Calu3 (cell line): ENCODE data around the gene SP2. TPM values are rescaled to one million over a fixed set of nuclear protein-coding genes. Genes with fewer than 3 reads are reported as not detected.

ENCODE experiments used
- BruUV-seq: library from RNA; stranded (reverse); fragments of 400-500 nt; replicated peaks from 2 replicates; lab custom pipeline; 2021; lab: Mats Ljungman, UMichigan
- CTCF ChIA-PET: fragments of 300-600 bp; sonication (Branson Sonifier 250); formaldehyde crosslinking; loops from one replicate; lab custom pipeline; 2022; ENCODE audit warnings: antibody characterized with exemption; lab: Charles Lee
- DNase-seq: peaks from one replicate; pipeline ENCODE4 v3.0.0; 2022
- H3K27ac Mint-ChIP-seq: one replicate; pipeline ENCODE4 v1.8.0; 2022; ENCODE audit warnings: mixed read lengths; ENCODE audit not compliant: unreplicated experiment
- H3K27me3 Mint-ChIP-seq: one replicate; pipeline ENCODE4 v1.8.0; 2022; ENCODE audit warnings: mixed read lengths; ENCODE audit not compliant: unreplicated experiment
- H3K36me3 Mint-ChIP-seq: one replicate; pipeline ENCODE4 v1.8.0; 2022; ENCODE audit warnings: mild to moderate bottlenecking, moderate library complexity, mixed read lengths; ENCODE audit not compliant: insufficient read depth, unreplicated experiment
- H3K4me1 Mint-ChIP-seq: one replicate; pipeline ENCODE4 v1.8.0; 2022; ENCODE audit warnings: mild to moderate bottlenecking, low read depth, mixed read lengths; ENCODE audit not compliant: unreplicated experiment
- H3K4me3 Mint-ChIP-seq: one replicate; pipeline ENCODE4 v1.8.0; 2022; ENCODE audit warnings: mild to moderate bottlenecking, low read depth, moderate library complexity, mixed read lengths; ENCODE audit not compliant: unreplicated experiment
- H3K9me3 Mint-ChIP-seq: one replicate; pipeline ENCODE4 v1.8.0; 2022; ENCODE audit warnings: low read depth, mixed read lengths; ENCODE audit not compliant: unreplicated experiment
- CTCF ChIP-seq: fragments of 200-600 bp; IDR thresholded peaks from one replicate; pipeline ENCODE4 v1.8.0; 2022; ENCODE audit warnings: antibody characterized with exemption; ENCODE audit not compliant: unreplicated experiment
- intact Hi-C: fragments of 100-400 bp; cut with micrococcal nuclease; formaldehyde crosslinking; loops from one replicate; pipeline ENCODE4 v1.10.0; 2022; ENCODE audit not compliant: unreplicated experiment
- total RNA-seq: library from RNA; stranded (reverse); gene quantifications from 2 replicates; pipeline ENCODE4 v1.2.3, GENCODE V29; 2022

SP2 gene
- total RNA-seq, 1 experiment from 2014 or later: 21.5 TPM

DNA sequence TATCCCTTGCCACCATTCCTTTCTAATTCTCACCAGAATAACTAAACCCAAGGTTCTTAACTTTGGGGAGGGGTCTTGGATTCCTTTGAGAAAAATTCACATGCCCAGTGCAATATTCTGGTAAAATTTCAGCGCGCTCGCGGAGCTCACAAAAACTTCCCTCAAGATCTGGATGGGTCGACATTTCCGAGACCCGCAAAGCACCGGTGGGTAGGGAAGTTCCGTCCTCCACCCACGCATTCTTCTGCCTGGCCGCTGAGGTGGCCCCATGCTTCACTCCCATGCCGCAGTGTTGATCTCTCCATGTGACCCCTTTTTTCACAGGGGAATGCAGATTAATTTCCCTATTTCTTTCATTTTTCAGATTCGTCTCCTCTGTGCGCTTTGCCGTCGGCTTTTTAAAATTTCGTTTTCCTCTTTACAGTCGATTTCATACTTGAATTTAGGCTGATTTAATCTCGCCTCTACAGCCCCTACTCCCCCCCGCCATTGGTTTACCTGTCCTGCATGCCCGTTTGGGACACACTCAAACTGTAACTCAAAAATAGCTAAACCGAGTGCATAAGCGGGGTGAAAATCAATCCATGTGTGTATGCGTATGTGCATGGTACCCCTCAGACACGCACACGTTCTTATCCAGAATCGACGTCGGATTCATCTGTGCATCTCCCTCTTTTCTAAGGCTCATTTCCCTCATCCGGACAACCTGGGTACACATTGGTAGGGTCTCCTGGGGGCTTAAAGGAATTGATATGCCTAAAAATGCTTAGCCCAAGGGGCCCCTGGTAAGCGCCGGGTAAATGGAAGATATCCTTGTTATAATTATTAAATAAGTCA lies 43.7 kb upstream of the SP2 start:
- peaks cover 22% of the 10 kb centered on the region for H3K4me1 Mint-ChIP-seq

GRCh38 chr17:47853616-47854015 lies 42.4 kb upstream of the SP2 start:
- no TSS peak for BruUV-seq
- Mint-ChIP-seq H3K4me3 (no peak overlapping the region), H3K4me1 (peaks cover 22% of the 10 kb centered on the region), H3K27ac (no peak overlapping the region), H3K27me3 (peaks cover 89% of the 10 kb centered on the region), H3K9me3 (no peaks in the 10 kb centered on the region), H3K36me3 (peaks cover 8% of the 10 kb centered on the region)
- no peak for TF ChIP-seq CTCF
- CTCF ChIA-PET: interaction anchor here (0.9 kb wide), 1 partner anchor 11 kb away, joined by 3 read pairs; no protein-coding TSS in a partner anchor
- intact Hi-C loops: no loop called here
- DNase-seq: no peak

More for the DNA sequence above, 43.7 kb upstream of the SP2 start:
- BruUV-seq: no TSS peak
- H3K9me3 Mint-ChIP-seq: no peaks in the 10 kb centered on the region
- intact Hi-C loops: no loop called here
- H3K36me3 Mint-ChIP-seq: peaks cover 8% of the 10 kb centered on the region
- TF ChIP-seq CTCF: no peak
- no peak overlapping the region for H3K27ac Mint-ChIP-seq
- no peak for DNase-seq
- peaks cover 77% of the 10 kb centered on the region for H3K27me3 Mint-ChIP-seq
- peak overlapping the region; percentile 75 for H3K4me3 Mint-ChIP-seq
- CTCF ChIA-PET: interaction anchor here (2.4 to 2.6 kb wide), 2 partner anchors 11 to 43 kb away, joined by 9 to 16 read pairs; partner anchors contain the start of genes SCRN2 and SP2

- no peak overlapping the region for H3K4me3 Mint-ChIP-seq
- H3K27ac Mint-ChIP-seq: no peak overlapping the region
- peaks cover 5% of the 10 kb centered on the region for H3K36me3 Mint-ChIP-seq
- TF ChIP-seq CTCF: no peak
- no TSS peak for BruUV-seq
- peaks cover 15% of the 10 kb centered on the region for H3K4me1 Mint-ChIP-seq
- no peaks in the 10 kb centered on the region for H3K9me3 Mint-ChIP-seq
- intact Hi-C loops: no loop called here
- H3K27me3 Mint-ChIP-seq: peaks cover 94% of the 10 kb centered on the region
- DNase-seq: no peak
- CTCF ChIA-PET: interaction anchor here (1.0 kb wide), 1 partner anchor 15 kb away, joined by 3 read pairs; the partner anchor contains the start of gene SCRN2
These were observed 40.3 kb upstream of the SP2 start for GRCh38 chr17:47855737-47856136.

- peaks cover 89% of the 10 kb centered on the region for H3K27me3 Mint-ChIP-seq
- no peak overlapping the region for H3K27ac Mint-ChIP-seq
- no TSS peak for BruUV-seq
These were observed 39.2 kb upstream of the SP2 start for GRCh38 chr17:47856830-47857229.

More at GRCh38 chr17:47856830-47857229, 39.2 kb upstream of the SP2 start:
- Mint-ChIP-seq H3K4me3 (no peak overlapping the region), H3K9me3 (no peaks in the 10 kb centered on the region), H3K4me1 (peaks cover 10% of the 10 kb centered on the region), H3K36me3 (no peaks in the 10 kb centered on the region)
- no peak for TF ChIP-seq CTCF
- CTCF ChIA-PET: interaction anchor here (1.1 kb wide), 1 partner anchor 12 kb away, joined by 3 read pairs; no protein-coding TSS in a partner anchor
- intact Hi-C loops: no loop called here
- DNase-seq: no peak
